ENCODE data around the gene PLSCR2.
"Not testable (repeated sequence)": the region's sequence is repeated elsewhere in the genome, so short reads cannot be mapped to it uniquely, and the experiment has no call there.

Gene PLSCR2

DNA sequence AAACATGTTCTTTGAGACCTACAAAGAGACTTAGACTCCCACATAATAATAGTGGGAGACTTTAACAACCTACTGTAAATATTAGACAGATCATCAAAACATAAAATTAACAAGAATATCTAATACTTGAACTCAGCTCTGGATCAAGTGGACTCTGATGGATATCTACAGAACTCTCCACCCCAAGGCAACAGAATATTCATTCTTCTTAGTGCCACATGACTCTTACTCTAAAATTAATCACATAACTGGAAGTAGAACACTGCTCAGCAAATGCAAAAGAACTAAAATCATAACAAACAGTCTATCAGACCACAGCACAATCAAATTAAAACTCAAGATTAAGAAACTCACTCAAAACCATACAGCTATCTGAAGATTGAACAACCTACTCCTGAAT is 15.9 kb upstream of the PLSCR2 start:
- DNase-seq = no peak

DNA sequence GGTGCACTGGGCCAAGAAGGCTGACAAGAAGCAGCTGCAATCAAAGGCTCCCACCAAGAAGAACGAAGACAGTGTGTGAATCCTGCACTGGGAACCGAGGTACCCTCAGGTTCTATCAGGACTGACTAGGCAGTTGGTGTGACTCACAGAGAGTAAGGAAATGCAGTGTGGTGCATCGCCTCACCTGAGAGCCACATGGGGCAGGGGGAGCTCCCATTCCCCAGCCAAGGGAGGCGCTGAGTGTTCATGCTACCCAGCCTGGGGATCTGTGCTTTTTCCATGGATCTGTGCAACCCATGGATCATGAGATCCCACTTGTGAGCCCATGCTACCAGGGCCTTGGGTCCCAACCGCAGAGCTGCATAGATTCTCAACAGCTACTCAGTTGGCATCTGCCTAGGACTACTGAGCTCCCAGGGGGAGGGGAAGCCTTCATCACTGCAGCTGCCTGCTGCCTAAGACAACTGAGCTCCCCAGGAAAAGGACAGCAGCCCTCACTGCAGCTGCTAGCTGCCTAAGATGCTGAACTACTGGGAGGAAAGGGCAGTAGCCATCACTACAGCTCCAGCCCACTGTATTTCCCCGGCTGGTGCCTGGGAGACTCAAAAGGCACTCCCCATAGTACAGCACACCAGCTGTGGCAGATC is 6.9 kb upstream of the PLSCR2 start:
- DNase-seq = no peak

DNA sequence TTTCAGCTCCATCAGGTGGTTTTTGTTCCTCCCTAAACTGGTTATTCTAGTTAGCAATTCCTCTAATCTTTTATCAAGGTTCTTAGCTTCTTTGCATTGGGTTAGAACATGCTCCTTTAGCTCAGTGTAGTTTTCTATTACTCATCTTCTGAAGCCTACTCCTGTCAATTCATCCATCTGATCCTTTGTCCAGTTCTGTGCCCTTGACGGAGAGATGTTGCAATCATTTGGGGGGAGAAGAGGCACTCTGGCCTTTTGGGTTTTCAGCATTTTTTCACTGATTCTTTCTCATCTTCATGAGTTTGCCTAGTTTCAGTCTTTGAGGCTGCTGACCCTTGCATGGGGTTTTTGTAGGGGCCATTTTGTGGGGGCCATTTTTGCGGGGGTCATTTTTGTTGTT is 5.6 kb upstream of the PLSCR2 start:
- DNase-seq = not testable (repeated sequence)

DNA sequence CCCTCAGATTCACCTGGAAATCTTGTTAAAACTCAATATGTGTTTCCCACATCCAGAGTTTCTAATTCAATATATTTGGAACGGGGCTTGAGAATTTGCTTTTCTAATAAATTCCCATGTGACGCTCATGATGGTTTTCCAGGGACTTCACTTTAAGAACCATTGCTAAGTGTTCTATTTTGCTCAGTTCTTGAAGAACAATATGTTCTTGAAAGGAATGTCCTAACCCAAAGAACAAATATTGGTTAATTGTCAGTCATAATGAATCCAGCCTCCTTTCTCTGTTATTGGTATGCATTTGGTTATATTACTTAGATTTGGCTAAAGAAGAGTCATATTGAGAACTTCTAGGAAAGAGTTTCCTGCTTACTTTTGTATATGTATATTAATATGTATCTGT is 4.4 kb upstream of the PLSCR2 start:
- DNase-seq = no peak

DNA sequence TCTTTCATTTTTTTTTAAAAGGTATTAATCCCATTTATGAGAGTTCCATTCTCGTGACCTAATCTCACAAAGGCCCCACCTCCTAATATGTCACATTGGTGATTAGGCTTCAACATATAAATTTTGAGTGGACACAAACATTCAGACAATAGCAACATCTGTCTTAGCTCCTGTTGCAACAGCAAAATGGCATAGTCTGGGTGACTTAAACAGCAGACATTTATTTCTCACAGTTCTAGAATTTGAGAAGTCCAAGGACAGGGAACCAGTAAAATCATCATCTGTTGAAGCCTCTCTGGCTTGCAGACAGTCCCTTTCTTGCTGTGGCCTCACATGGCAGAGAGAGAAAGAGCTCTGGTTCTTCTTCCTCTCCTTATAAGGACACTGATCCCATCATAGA is 3.2 kb upstream of the PLSCR2 start:
- DNase-seq = no peak

DNA sequence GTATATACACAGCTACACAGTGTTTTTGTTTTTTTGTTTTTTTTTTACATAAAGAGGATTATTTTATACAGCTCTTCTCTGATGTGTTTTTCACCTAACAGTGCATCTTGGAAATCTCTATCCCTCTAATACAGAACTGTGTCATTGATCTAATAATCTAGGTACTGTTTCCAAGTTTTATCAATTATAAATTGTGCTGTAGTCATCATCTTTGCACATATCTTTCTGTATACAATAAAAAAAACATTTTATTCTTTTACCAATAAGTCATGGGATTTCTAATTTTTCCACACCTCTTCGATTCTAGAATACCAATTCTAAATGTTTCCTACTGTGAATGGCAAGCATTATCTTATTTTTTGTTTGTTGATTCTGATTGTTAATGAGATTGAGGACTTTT is 1.7 kb upstream of the PLSCR2 start:
- no peak for DNase-seq

DNA sequence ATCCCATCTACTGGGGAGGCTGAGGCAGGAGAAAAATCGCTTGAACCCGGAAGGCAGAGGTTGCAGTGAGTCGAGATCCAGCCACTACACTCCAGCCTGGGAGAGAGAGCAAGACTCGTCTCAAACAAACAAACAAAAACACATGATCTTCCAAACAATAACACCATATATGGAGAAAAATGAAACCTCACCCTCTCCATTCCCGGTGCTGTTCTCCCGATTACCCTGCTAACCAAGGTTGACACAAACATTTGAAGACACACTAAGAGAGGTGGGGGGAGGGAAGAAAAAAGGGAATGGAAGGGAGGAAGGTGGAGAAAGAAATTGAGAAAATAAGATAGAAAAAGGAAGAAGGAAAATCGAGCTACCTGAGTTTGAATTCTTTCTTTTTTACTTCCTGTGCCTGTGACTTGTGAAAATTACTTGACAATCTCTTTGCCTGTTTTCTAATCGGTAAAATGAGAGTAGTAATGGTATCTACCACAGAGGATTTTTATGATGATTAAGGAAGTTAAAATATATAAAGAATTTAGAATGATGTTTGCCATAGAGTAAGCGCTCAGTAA is 1.1 kb upstream of the PLSCR2 start:
- DNase-seq = no peak

DNA sequence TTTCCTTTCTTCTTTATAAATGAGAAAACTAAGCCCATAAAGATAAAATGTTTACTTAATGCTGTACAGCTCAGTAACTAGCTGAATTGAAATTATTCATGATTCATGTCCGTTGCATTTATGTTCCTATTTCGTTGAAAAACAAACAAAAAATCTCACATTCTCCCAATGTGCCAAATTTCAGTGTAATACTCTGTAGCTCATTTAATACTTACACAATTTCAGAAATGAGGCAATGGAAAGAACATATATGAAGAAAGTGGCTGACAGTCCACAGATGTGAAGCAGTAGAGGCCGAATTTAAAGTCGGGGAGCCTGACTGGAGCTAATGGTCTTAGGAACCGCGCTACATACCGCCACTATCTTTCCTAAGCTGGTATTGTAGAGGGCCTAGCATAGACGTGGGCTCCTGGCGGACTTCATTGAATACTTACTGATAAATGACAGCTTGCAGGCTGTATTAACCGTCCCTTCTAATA is 651 bp downstream of the PLSCR2 start:
- DNase-seq = no peak

DNA sequence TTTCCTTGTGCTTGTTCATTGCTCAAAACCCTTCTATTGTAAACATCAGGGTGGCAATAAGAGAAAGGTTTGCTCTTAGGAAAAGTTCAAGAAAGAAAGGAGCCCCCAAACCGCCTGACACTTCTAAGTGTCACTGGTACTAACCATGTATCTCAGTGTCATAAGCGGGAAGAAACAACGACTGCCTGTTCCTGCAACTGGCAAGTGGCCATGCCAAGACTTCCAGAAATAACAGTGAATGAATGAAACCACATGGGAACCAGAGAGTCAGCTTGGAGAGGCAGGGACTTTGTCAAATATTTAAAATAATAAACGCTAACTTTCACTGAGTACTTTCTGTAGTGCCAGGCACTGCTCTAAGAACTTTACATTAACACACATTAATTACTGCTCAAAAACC is 1.1 kb downstream of the PLSCR2 start:
- no peak for DNase-seq

DNA sequence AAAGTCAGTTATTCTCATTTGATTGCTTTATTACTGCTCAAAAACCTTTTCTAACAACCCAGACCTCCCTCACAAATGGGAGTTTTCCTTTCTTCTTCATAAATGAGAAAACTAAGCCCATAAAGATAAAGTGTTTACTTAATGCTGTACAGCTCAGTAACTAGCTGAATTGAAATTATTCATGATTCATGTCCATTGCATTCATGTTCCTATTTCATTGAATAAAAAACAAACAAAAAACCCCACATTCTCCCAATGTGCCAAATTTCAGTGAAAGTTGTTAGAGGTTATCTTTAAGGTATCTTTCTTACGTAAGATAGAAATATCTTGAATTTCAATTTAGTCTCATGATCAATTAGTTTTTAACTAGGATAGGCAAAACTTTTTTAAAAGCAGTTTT is 2.8 kb downstream of the PLSCR2 start:
- no peak for DNase-seq

DNA sequence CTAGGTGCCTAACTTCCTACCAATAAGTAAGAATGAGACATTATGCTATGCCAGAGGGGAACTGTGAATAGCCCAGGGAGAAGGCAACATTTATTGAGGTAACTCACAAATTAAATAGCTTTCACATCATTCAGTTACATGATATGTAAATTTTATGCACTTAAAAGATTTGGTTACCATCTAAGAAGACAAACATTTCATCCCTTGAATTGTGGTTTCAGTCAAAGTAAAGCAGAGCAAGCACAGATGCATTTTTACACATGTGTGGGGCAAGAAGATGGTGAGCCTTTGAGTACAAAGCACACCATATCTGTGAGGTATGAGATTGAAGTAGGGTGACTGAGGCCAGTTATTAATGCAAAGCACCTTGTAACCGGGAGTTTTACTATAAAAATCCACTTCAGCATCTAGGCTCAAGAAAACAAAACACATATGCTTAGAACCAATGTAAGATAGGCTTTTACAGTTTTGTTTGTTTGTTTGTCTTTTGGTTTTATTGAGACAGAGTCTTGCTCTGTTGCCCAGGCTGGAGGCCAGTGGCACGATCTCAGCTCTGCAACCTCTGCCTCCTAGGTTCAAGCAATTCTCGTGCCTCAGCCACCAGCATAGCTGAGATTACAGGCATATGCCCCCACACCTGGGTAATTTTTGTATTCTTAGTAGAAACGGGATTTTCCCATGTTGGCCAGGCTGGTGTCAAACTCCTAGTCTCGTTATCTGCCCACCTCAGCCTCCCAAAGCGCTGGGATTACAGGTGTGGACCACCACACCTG is 3.5 kb downstream of the PLSCR2 start:
- no peak for DNase-seq

DNA sequence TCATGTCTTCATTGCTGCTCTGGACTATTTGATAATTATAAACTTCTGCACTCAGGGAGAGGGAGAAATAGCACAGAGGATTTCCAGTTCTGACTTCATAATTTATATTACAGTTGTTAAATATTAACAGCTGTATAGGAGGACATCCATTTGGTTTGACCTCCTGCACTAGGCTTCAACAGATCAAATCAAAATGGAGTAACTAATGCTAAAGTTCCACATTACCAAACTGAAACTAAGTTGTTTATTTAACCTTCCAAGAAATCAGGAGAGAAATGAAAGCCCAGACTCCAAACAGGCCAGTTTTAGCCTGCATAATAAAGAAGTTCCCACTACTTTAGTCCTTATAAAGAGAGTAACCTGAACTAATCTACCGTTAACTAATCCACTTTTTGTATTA is 4.6 kb downstream of the PLSCR2 start:
- no peak for DNase-seq

DNA sequence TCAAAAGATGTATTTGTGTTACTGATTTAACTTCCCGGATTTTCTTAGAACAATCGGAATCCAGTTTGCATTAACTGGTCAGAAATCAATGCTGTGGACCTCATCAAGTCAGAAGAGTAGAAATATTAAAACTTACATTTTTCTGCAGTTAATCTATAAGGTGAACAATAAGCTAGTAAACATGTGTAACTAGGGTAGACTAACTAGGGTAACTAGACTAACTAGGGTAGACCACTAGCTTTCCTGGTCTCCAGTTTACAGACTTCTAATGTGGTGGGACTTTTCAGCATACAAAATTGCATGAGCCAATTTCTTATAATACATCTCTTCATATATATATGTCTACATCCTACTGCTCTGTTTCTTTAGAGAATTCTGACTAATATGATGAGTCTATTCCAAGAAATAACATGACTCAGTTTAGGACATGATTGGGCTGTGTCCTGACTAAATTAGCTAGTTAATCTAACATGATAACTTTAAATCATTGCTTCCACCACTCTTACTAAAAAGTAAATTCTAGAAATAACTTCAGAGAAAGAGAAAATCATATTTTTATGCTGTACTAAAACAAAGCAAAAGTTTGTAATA is 5.3 kb downstream of the PLSCR2 start:
- no peak for DNase-seq

DNA sequence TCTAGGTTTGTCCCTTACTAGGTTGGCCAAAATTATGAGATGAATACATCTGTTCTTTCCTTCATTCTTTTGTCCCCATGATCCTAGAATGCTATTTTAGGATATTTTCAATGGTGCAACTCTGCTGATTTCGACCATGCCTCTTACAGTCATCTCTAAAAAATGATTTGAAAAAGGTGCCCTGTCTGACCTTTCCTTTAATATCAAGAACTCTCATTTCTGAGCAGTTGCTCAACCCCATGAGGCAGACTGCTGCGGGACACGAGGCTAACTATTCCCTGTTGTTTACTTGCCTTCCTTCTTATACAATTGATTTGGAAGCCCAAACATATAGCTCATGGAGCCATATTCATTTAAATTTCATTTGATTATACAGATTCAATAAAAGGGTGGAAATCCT is 14.6 kb downstream of the PLSCR2 start:
- no peak for DNase-seq

DNA sequence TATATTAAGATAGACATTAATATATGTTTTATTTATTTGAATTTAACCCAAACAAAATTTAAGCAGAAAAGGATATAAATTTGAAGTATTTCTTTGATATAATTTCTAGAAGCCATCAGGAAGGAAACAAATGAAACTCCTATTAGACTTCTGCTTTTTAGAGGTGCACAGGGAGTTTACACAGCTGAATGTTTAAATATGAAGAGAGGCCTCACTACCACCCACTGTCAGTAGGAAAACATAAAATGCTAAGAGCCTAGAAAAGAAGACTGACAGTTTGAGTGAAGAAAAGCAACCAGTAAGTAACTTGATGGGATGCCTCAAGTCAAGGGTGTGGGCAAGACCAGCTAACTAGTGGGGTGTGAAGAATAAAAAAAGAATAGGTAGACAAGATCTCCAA is 19.7 kb downstream of the PLSCR2 start:
- DNase-seq = no peak

DNA sequence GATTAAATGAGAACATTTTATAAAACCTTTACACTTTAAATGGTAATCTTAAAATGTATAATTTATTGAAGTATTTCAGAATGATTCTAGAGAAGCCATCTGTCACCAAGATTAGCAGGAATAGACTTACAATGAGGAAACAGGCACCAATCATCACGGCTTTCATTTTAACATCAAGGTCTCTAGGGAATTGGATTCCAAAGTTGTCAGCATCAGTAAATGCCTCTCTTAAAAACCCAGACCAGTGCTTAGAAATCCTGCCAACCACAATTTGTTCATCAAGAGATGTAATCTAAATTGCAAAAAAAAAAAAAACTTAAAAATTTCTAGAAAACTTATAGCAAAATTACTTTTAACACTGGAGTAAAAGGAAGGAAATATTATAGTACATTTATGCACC is 20.3 kb downstream of the PLSCR2 start:
- no peak for DNase-seq

DNA sequence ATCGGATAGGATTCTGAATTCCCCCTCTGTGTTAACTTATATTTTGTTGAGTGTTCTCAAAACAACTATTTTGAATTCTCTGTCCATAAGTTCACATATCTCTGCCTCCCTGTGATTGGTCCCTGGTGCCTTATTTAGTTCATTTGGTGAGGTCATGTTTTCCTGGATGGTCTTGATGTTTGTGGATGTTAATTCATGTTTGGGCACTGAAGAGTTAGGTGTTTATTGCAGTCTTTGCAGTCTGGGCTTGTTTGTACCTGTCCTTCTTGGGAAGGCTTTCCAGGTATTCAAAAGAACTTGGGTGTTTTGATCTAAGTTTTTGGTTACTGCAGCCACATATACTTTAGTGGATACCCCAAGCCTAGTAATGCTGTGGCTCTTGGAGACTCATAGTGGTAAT is 23.3 kb downstream of the PLSCR2 start:
- no peak for DNase-seq

DNA sequence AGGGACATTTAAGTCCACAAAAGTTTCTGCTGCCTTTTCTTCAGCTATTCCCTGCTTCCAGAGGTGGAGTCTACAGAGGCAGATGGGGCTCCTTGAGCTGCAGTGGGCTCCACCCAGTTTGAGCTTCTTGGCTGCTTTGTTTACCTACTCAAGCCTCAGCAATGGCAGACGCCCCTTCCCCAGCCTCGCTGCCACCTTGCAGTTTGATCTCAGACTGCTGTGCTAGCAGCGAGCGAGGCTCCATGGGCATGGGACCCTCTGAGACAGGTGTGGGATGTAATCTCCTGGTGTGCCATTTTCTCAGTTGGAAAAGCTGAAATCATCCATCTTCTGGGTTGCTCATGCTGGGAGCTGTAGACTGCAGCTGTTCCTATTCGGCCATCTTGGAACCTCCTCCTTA is 29.1 kb downstream of the PLSCR2 start:
- DNase-seq = not testable (repeated sequence)

DNA sequence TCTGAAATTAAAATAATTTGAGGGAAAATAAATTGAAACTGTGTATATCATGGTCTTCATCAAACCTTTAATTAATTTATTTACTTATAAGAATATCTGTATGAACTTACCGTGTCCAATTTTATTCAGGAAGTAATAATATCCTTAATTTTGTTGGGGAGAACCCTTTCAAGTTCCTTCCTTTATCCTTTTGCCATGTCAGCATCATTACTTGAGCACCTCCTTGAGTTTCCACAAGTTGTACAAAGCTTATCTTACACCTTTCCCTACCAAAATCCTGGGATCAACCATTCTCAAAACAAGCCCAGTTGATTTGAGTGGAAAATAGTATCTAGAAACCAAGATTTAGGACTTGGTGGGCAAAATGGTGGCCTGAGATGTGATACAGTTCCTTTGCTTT is 37.3 kb downstream of the PLSCR2 start:
- no peak for DNase-seq

DNA sequence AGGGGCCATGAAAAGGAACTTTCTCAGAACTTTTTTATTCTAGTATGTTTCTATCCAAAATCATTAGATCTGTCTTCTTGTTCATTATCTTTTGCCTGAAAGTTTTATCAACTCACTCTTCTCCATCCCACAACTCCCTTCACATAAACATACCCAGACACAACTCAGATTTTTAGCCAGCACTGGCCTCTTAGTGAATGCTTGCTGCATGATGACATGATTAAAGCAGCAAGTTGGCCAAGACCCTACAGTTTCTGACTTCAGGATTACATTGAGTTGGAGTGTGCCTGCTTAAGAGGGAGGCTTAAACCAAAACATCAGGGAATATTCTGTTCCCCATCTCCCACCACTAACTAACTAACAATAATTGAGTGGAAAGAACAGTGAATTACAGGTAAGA is 38.1 kb downstream of the PLSCR2 start:
- DNase-seq = no peak

DNA sequence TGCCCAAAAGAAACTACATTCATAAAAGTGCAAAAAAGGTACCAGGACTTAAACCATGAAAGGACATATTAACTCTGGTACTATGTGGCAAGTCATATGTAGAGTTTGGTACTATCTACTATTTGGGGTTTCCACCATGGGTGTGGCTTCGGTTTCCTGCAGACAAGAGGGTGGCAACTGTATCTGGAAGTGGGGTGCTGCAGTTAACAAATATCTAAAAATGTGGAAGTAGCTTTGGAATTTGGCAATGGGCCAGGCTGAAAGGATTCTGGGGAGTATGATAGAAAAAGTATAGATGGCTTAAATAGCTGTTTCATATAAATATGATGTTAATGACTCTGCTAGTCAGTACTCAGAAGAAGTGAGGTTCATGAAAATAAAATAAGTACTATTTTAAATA is 44.0 kb downstream of the PLSCR2 start:
- no peak for DNase-seq

DNA sequence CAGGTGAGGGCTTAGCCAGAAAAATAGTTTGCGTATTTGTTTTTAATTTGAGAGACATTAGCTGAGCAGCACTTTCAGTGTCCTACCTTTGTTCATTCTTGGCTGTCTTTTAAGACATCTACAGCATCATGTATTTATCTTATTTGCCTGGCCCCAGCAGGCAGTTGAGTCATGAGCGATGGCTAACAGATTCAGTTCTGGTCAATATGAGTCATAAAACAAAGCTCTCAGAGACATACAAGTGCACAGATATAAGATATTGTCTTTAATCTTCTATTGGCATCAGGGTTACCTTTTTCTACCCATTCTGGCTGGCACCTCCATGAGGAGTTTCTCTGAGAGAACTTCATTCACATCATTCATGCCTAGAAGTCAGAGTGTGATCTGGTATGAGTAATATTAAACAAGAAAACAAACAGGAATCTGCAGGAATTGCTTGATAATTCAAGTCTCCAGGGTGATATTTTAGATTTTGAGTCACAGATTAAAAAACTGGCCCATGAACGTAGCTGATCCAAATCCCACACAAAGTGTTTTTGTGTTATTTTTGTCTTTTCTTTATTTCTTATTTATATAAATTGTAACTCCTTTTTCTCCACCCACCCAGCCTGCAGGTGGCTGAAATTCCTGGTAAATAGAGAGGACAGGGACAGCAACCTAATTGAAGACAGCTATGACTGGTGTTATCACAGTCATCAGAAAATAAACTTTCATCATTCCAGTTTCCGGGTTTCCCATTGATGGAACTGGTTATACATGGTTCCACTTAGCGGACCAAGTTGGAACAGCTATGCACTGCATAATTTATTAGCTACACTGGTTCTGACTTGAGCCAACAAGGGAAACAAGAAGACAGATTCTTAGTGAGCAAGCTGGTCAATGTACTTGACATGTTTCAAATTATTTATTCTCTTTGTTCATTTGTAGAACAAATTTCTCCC is 47.3 kb downstream of the PLSCR2 start:
- no peak for DNase-seq

DNA sequence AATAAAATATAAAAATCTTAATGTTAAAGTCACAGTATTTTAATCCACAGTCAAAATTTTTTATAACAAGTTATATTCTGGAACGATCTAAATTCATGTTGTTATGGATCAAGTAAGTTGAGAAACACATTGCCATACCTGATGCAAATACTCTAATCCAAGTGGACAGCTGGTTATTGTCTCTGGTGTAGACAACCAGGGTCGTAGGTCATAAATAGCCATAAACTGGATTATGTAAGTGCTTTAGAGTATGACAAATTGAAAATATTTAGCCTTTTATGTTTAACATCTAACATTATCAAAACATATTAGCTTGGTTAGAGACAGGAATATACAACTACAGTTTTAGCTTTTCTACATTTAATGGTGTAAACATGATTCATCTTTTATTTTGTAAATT is 53.0 kb downstream of the PLSCR2 start:
- DNase-seq = no peak
